ENCODE measurements around the gene KCNH4. TPM values are rescaled to one million over a fixed set of nuclear protein-coding genes. Genes with fewer than 3 reads are reported as not detected.

KCNH4 gene
- total RNA-seq, 1 experiment from 2014 or later = 0.24 TPM

DNA sequence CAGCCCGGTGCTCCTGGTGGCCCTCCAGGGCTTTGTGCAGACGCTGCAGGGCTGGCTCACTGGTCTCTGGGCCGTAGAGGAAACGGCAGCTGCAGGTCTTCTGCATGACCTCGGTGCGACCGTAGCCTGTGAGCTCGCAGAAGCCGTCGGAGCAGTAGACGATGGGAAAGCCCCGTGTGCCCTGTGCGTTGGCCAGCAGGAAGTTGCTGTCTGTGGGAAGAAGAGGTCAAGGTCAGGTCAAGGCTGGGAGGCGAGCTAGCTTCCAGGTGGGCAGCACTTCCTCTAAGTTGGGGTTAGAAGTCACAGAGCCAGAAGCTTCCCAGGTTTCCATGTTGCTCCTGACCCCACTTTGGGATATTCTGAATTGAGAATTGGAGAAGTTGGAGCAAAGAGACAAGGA, 2.1 kb downstream of the KCNH4 start:
- CTCF ChIA-PET = interaction anchor here (0.7 to 3.7 kb wide), 5 partner anchors 10 to 339 kb away, joined by 3 to 33 read pairs (median 3); no protein-coding TSS in a partner anchor
- Mint-ChIP-seq H3K36me3 (no peaks in the 10 kb centered on the region), H3K4me3 (no peak overlapping the region; the same call in 1 of the 2 replicates), H3K27me3 (ENCODE audit: low read depth) (peaks cover 43% of the 10 kb centered on the region), H3K9me3 (no peaks in the 10 kb centered on the region), H3K27ac (no peak overlapping the region), H3K4me1 (peaks cover 19% of the 10 kb centered on the region)
- TF ChIP-seq, protein P1, sequence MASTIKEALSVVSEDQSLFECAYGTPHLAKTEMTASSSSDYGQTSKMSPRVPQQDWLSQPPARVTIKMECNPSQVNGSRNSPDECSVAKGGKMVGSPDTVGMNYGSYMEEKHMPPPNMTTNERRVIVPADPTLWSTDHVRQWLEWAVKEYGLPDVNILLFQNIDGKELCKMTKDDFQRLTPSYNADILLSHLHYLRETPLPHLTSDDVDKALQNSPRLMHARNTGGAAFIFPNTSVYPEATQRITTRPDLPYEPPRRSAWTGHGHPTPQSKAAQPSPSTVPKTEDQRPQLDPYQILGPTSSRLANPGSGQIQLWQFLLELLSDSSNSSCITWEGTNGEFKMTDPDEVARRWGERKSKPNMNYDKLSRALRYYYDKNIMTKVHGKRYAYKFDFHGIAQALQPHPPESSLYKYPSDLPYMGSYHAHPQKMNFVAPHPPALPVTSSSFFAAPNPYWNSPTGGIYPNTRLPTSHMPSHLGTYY (CRISPR knock-in tag; IDR thresholded peaks at IDR 0.05) = no peak
- TF ChIP-seq, protein P2, sequence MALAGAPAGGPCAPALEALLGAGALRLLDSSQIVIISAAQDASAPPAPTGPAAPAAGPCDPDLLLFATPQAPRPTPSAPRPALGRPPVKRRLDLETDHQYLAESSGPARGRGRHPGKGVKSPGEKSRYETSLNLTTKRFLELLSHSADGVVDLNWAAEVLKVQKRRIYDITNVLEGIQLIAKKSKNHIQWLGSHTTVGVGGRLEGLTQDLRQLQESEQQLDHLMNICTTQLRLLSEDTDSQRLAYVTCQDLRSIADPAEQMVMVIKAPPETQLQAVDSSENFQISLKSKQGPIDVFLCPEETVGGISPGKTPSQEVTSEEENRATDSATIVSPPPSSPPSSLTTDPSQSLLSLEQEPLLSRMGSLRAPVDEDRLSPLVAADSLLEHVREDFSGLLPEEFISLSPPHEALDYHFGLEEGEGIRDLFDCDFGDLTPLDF (CRISPR knock-in tag; IDR thresholded peaks at IDR 0.05) = no peak
- TF ChIP-seq, protein P3, sequence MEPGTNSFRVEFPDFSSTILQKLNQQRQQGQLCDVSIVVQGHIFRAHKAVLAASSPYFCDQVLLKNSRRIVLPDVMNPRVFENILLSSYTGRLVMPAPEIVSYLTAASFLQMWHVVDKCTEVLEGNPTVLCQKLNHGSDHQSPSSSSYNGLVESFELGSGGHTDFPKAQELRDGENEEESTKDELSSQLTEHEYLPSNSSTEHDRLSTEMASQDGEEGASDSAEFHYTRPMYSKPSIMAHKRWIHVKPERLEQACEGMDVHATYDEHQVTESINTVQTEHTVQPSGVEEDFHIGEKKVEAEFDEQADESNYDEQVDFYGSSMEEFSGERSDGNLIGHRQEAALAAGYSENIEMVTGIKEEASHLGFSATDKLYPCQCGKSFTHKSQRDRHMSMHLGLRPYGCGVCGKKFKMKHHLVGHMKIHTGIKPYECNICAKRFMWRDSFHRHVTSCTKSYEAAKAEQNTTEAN (CRISPR knock-in tag; IDR thresholded peaks at IDR 0.05) = no peak
- TF ChIP-seq, protein P4, sequence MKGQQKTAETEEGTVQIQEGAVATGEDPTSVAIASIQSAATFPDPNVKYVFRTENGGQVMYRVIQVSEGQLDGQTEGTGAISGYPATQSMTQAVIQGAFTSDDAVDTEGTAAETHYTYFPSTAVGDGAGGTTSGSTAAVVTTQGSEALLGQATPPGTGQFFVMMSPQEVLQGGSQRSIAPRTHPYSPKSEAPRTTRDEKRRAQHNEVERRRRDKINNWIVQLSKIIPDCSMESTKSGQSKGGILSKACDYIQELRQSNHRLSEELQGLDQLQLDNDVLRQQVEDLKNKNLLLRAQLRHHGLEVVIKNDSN (CRISPR knock-in tag; IDR thresholded peaks at IDR 0.05) = no peak
- no peak for TF ChIP-seq FOXK1 (CRISPR knock-in tag; IDR thresholded peaks at IDR 0.05)
- TF ChIP-seq, protein P5, sequence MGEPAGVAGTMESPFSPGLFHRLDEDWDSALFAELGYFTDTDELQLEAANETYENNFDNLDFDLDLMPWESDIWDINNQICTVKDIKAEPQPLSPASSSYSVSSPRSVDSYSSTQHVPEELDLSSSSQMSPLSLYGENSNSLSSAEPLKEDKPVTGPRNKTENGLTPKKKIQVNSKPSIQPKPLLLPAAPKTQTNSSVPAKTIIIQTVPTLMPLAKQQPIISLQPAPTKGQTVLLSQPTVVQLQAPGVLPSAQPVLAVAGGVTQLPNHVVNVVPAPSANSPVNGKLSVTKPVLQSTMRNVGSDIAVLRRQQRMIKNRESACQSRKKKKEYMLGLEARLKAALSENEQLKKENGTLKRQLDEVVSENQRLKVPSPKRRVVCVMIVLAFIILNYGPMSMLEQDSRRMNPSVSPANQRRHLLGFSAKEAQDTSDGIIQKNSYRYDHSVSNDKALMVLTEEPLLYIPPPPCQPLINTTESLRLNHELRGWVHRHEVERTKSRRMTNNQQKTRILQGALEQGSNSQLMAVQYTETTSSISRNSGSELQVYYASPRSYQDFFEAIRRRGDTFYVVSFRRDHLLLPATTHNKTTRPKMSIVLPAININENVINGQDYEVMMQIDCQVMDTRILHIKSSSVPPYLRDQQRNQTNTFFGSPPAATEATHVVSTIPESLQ (CRISPR knock-in tag; IDR thresholded peaks at IDR 0.05) = no peak
- no peak for TF ChIP-seq TEAD4 (CRISPR knock-in tag; IDR thresholded peaks at IDR 0.05)
- TF ChIP-seq, protein P6, sequence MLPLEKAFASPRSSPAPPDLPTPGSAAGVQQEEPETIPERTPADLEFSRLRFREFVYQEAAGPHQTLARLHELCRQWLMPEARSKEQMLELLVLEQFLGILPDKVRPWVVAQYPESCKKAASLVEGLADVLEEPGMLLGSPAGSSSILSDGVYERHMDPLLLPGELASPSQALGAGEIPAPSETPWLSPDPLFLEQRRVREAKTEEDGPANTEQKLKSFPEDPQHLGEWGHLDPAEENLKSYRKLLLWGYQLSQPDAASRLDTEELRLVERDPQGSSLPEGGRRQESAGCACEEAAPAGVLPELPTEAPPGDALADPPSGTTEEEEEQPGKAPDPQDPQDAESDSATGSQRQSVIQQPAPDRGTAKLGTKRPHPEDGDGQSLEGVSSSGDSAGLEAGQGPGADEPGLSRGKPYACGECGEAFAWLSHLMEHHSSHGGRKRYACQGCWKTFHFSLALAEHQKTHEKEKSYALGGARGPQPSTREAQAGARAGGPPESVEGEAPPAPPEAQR (CRISPR knock-in tag; IDR thresholded peaks at IDR 0.05) = no peak
- no peak for TF ChIP-seq MXD4 (CRISPR knock-in tag; IDR thresholded peaks at IDR 0.05; ENCODE audit: borderline replicate concordance)
- DNase-seq (ENCODE audit: low spot score) (no peak), ATAC-seq (no peak)
- POLR2A ChIA-PET = no interaction called here

DNA sequence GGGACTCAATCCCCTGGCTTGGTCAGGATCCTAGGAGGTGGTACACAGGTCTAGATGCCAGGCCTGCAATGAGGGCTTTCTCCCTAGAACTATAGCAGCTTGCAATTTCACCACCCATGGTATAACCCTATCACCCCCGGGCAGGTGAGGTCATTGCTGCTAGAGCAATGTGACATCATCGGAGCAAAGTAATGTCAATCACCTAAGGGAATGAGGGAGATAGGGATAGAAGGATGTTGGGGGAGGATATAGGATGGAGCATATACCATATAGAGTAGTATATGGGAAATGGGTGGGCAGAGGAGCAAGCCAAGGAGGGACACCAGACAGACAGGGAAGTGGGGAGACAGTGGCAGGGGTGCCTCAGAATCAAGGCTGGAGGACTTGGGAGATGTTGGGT, 3.3 kb downstream of the KCNH4 start:
- ChIA-PET CTCF (no interaction called here), POLR2A (no interaction called here)
- Mint-ChIP-seq H3K4me1 (peaks cover 9% of the 10 kb centered on the region; the same call in 1 of the 2 replicates), H3K27me3 (ENCODE audit: low read depth) (peaks cover 31% of the 10 kb centered on the region), H3K27ac (no peak overlapping the region), H3K4me3 (no peak overlapping the region), H3K36me3 (no peaks in the 10 kb centered on the region), H3K9me3 (no peaks in the 10 kb centered on the region)
- ATAC-seq = no peak
- no peak for DNase-seq (ENCODE audit: low spot score)
- no peak for TF ChIP-seq NR1H2 (CRISPR knock-in tag; IDR thresholded peaks at IDR 0.05)
- TF ChIP-seq GRHL2 (CRISPR knock-in tag; IDR thresholded peaks at IDR 0.05; ENCODE audit: insufficient replicate concordance, severe bottlenecking) = no peak
- TF ChIP-seq SMAD3 (CRISPR knock-in tag; IDR thresholded peaks at IDR 0.05; ENCODE audit: borderline replicate concordance) = no peak
- no peak for TF ChIP-seq NFE2L1 (CRISPR knock-in tag; IDR thresholded peaks at IDR 0.05)
- TF ChIP-seq NFATC4 (CRISPR knock-in tag; IDR thresholded peaks at IDR 0.05) = no peak
- no peak for TF ChIP-seq ZNF317 (CRISPR knock-in tag; IDR thresholded peaks at IDR 0.05; ENCODE audit: borderline replicate concordance, low read depth)
- TF ChIP-seq SOX15 (CRISPR knock-in tag; IDR thresholded peaks at IDR 0.05) = no peak
- TF ChIP-seq, protein P3 (CRISPR knock-in tag; IDR thresholded peaks at IDR 0.05) = no peak
- TF ChIP-seq, protein P1 (CRISPR knock-in tag; IDR thresholded peaks at IDR 0.05) = no peak
- TF ChIP-seq CREM (CRISPR knock-in tag; IDR thresholded peaks at IDR 0.05) = no peak
- TF ChIP-seq, protein P7, sequence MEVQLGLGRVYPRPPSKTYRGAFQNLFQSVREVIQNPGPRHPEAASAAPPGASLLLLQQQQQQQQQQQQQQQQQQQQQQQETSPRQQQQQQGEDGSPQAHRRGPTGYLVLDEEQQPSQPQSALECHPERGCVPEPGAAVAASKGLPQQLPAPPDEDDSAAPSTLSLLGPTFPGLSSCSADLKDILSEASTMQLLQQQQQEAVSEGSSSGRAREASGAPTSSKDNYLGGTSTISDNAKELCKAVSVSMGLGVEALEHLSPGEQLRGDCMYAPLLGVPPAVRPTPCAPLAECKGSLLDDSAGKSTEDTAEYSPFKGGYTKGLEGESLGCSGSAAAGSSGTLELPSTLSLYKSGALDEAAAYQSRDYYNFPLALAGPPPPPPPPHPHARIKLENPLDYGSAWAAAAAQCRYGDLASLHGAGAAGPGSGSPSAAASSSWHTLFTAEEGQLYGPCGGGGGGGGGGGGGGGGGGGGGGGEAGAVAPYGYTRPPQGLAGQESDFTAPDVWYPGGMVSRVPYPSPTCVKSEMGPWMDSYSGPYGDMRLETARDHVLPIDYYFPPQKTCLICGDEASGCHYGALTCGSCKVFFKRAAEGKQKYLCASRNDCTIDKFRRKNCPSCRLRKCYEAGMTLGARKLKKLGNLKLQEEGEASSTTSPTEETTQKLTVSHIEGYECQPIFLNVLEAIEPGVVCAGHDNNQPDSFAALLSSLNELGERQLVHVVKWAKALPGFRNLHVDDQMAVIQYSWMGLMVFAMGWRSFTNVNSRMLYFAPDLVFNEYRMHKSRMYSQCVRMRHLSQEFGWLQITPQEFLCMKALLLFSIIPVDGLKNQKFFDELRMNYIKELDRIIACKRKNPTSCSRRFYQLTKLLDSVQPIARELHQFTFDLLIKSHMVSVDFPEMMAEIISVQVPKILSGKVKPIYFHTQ (CRISPR knock-in tag; IDR thresholded peaks at IDR 0.05) = no peak
- no peak for TF ChIP-seq FOXK1 (CRISPR knock-in tag; IDR thresholded peaks at IDR 0.05)
- TF ChIP-seq TEAD1 (CRISPR knock-in tag; IDR thresholded peaks at IDR 0.05) = no peak
- TF ChIP-seq IRF2 (CRISPR knock-in tag; IDR thresholded peaks at IDR 0.05; ENCODE audit: borderline replicate concordance, low read depth) = no peak

Data from WTC11 (cell line).